Measurements from ENCODE around the gene ALOX5.
"Not testable (repeated sequence)": the region's sequence is repeated elsewhere in the genome, so short reads cannot be mapped to it uniquely, and the experiment has no call there.

ALOX5 gene

GRCh38 chr10:45471059-45471458, 97.0 kb downstream of the ALOX5 start:
- DNase-seq, result no peak

GRCh38 chr10:45471531-45472310, 97.7 kb downstream of the ALOX5 start:
- DNase-seq, result no peak

- no peak for DNase-seq
Observed at GRCh38 chr10:45473126-45473525, 99.1 kb downstream of the ALOX5 start.

- DNase-seq, result no peak
Observed at GRCh38 chr10:45476559-45476958, 102.5 kb downstream of the ALOX5 start.

GRCh38 chr10:45480294-45480693, 106.3 kb downstream of the ALOX5 start:
- DNase-seq, result no peak

GRCh38 chr10:45481100-45481499, 107.1 kb downstream of the ALOX5 start:
- not testable (repeated sequence) for DNase-seq

GRCh38 chr10:45483002-45483401, 109.0 kb downstream of the ALOX5 start:
- DNase-seq, result no peak

- no peak for DNase-seq
Observed at GRCh38 chr10:45487735-45488134, 113.7 kb downstream of the ALOX5 start.

GRCh38 chr10:45488365-45488764, 114.3 kb downstream of the ALOX5 start:
- DNase-seq, result no peak

- DNase-seq, result no peak
Observed at GRCh38 chr10:45490277-45490676, 116.3 kb downstream of the ALOX5 start.

GRCh38 chr10:45491061-45491460, 117.0 kb downstream of the ALOX5 start:
- DNase-seq, result no peak
